Osteocyte (in vitro differentiated cells): ENCODE data around the gene TMC6. TPM values are rescaled to one million over a fixed set of nuclear protein-coding genes. Genes with fewer than 3 reads are reported as not detected.

Experiments used
- DNase-seq: peaks from one replicate; pipeline ENCODE4 v3.0.0; 2021; ENCODE audit warnings: mixed read lengths; ENCODE audit not compliant: unreplicated experiment; ENCODE audit errors: extremely low spot score
- H3K27ac Mint-ChIP-seq: one replicate; pipeline ENCODE4 v1.8.0; 2021; ENCODE audit warnings: mild to moderate bottlenecking, mixed read lengths; ENCODE audit not compliant: unreplicated experiment
- H3K27me3 Mint-ChIP-seq: one replicate; pipeline ENCODE4 v1.8.0; 2021; ENCODE audit warnings: mixed read lengths; ENCODE audit not compliant: unreplicated experiment
- H3K36me3 Mint-ChIP-seq: one replicate; pipeline ENCODE4 v1.8.0; 2021; ENCODE audit warnings: mixed read lengths; ENCODE audit not compliant: unreplicated experiment
- H3K4me1 Mint-ChIP-seq: one replicate; pipeline ENCODE4 v1.8.0; 2021; ENCODE audit warnings: mixed read lengths; ENCODE audit not compliant: unreplicated experiment
- H3K4me3 Mint-ChIP-seq: one replicate; pipeline ENCODE4 v1.8.0; 2021; ENCODE audit warnings: mild to moderate bottlenecking, moderate library complexity, mixed read lengths; ENCODE audit not compliant: unreplicated experiment
- H3K9me3 Mint-ChIP-seq: one replicate; pipeline ENCODE4 v1.8.0; 2021; ENCODE audit warnings: mixed read lengths; ENCODE audit not compliant: unreplicated experiment
- total RNA-seq: library from RNA; stranded (reverse); gene quantifications from 2 replicates; pipeline ENCODE4 v1.2.1, GENCODE V29; 2021
- TF ChIP-seq, protein P1 (sequence below): fragments of 200-600 bp; sonication (generic); IDR thresholded peaks from 2 replicates; pipeline ENCODE4 v1.5.0; 2021; ENCODE audit warnings: antibody characterized with exemption, mild to moderate bottlenecking, moderate library complexity

The TMC6 gene
- total RNA-seq, 1 donor from 2014 or later = 32.6 TPM

- Mint-ChIP-seq H3K4me1 (peaks cover 36% of the 10 kb centered on the region), H3K36me3 (peaks cover 6% of the 10 kb centered on the region), H3K4me3 (no peak overlapping the region), H3K27me3 (no peaks in the 10 kb centered on the region), H3K27ac (peak overlapping the region; percentile 56), H3K9me3 (no peaks in the 10 kb centered on the region)
- DNase-seq = no peak
- TF ChIP-seq, protein P1, sequence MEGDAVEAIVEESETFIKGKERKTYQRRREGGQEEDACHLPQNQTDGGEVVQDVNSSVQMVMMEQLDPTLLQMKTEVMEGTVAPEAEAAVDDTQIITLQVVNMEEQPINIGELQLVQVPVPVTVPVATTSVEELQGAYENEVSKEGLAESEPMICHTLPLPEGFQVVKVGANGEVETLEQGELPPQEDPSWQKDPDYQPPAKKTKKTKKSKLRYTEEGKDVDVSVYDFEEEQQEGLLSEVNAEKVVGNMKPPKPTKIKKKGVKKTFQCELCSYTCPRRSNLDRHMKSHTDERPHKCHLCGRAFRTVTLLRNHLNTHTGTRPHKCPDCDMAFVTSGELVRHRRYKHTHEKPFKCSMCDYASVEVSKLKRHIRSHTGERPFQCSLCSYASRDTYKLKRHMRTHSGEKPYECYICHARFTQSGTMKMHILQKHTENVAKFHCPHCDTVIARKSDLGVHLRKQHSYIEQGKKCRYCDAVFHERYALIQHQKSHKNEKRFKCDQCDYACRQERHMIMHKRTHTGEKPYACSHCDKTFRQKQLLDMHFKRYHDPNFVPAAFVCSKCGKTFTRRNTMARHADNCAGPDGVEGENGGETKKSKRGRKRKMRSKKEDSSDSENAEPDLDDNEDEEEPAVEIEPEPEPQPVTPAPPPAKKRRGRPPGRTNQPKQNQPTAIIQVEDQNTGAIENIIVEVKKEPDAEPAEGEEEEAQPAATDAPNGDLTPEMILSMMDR = no peak
Measured at GRCh38 chr17:78125976-78126894, 2.3 kb downstream of the TMC6 start.

DNA sequence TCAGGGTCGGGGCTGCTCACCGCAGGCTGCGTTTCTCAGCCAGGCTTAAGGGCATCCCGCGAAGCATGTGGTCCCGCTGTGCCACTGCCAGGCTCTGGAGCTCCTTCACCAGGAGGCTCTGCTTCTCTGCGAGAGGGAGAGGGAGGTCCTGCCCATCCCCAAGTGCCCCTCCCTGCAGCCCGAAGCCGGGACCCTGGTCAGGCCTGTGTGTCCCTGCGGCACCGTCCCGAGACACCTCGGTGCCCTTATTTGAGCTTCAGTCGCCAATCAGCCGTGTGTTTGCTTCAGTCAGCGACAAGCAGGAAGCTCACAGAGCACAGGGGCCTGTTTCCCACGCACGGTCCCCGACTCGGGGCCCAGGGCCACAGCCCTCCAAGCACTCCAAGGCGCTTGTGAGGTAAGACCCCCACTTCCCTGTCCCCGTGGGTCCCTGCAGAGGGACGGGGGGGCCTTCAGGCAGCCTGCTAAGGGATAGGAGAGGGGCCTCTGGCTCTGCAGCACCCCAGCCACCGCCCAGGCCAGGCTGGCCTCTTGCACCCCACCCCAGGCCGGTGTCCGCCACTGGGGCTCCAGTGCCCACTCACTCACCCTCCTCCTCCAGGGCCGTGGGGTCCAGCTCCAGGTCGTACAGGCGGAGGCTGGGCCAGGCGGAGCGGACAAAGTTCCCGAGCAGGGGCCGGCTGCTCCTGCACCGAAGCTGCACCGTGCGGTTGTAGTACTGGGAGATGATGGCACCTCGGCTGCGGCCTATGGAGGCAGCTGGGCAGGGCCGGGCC is 3.2 kb downstream of the TMC6 start:
- no peak for DNase-seq
- Mint-ChIP-seq H3K27me3 (no peaks in the 10 kb centered on the region), H3K4me3 (no peak overlapping the region), H3K4me1 (peaks cover 31% of the 10 kb centered on the region), H3K27ac (no peak overlapping the region), H3K36me3 (peaks cover 6% of the 10 kb centered on the region), H3K9me3 (no peaks in the 10 kb centered on the region)
- TF ChIP-seq, protein P1 = no peak

- Mint-ChIP-seq H3K36me3 (peaks cover 6% of the 10 kb centered on the region), H3K27ac (no peak overlapping the region), H3K4me1 (peaks cover 26% of the 10 kb centered on the region), H3K9me3 (no peaks in the 10 kb centered on the region), H3K27me3 (no peaks in the 10 kb centered on the region), H3K4me3 (no peak overlapping the region)
- DNase-seq = no peak
- TF ChIP-seq, protein P1 = no peak
Measured at GRCh38 chr17:78124836-78125137, 3.8 kb downstream of the TMC6 start.

DNA sequence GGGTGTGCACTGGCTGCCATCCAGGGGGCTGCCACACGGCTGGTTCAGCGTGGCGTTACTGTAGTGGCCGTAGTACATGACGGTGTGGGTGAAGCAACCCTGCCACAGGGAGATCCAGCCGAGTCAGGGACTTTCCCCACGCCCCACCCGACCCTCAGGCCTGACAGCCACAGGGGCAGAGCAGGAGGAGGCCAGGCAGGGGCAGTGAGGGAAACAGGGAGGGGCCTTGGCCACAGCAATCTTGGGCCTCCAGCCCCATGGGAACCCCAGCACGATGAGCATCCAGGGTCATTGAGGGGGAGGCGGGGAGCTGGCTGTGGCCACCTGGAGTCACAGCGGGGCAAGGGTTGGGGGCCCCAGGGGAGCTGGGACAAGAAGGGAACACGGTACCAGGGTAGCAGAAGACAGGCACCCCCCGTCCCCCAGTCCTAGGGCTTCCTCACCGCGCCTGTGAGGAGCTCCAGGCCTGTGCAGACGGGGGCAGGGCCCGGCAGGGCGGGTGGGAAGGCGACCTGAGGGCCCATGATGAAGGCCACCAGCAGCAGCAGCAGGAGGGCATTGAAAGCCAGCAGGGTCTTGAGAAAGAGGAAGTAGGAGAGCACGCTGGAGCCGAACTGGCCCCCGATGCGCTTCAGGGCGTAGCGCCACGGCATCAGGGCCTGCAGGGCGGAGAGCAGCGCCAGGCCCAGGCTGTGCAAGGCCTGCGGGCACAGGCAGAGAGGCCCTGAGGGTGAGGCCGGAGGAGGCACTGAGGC is 4.3 kb downstream of the TMC6 start:
- TF ChIP-seq, protein P1 = no peak
- Mint-ChIP-seq H3K4me1 (peaks cover 22% of the 10 kb centered on the region), H3K27ac (no peak overlapping the region), H3K4me3 (no peak overlapping the region), H3K9me3 (no peaks in the 10 kb centered on the region), H3K27me3 (no peaks in the 10 kb centered on the region), H3K36me3 (peaks cover 6% of the 10 kb centered on the region)
- DNase-seq = no peak
